GOT3 (cell line): ENCODE results near the gene GPR26.

ENCODE experiments used
- DNase-seq: peaks from one replicate; lab custom pipeline; 2025; ENCODE audit warnings: mixed read lengths; lab: John Stamatoyannopoulos, UW

The GPR26 gene

GRCh38 chr10:123666318-123667236, at the start of gene GPR26:
Gene GPR26 (plus strand): TSS chr10:123666355. CDS start chr10:123666408, 53 bp downstream.
- no peak for DNase-seq

GRCh38 chr10:123618224-123618623, 47.9 kb upstream of the GPR26 start:
- DNase-seq = no peak

GRCh38 chr10:123619067-123619855, 46.9 kb upstream of the GPR26 start:
- no peak for DNase-seq

- DNase-seq = no peak
Measured at GRCh38 chr10:123620621-123621020, 45.5 kb upstream of the GPR26 start.

GRCh38 chr10:123621492-123621891, 44.7 kb upstream of the GPR26 start:
- no peak for DNase-seq

- DNase-seq = no peak
Measured at GRCh38 chr10:123621916-123622315, 44.2 kb upstream of the GPR26 start.

GRCh38 chr10:123622381-123622780, 43.8 kb upstream of the GPR26 start:
- no peak for DNase-seq

GRCh38 chr10:123624086-123624485, 42.1 kb upstream of the GPR26 start:
- DNase-seq = no peak

- no peak for DNase-seq
Measured at GRCh38 chr10:123633106-123633505, 33.0 kb upstream of the GPR26 start.

- no peak for DNase-seq
Measured at GRCh38 chr10:123633636-123634035, 32.5 kb upstream of the GPR26 start.

- DNase-seq = no peak
Measured at GRCh38 chr10:123634221-123634620, 31.9 kb upstream of the GPR26 start.

- no peak for DNase-seq
Measured at GRCh38 chr10:123635131-123635530, 31.0 kb upstream of the GPR26 start.

- no peak for DNase-seq
Measured at GRCh38 chr10:123635745-123636144, 30.4 kb upstream of the GPR26 start.

GRCh38 chr10:123636598-123637325, 29.4 kb upstream of the GPR26 start:
- no peak for DNase-seq

- DNase-seq = no peak
Measured at GRCh38 chr10:123637326-123637880, 28.8 kb upstream of the GPR26 start.

GRCh38 chr10:123639131-123639530, 27.0 kb upstream of the GPR26 start:
- DNase-seq = no peak

- no peak for DNase-seq
Measured at GRCh38 chr10:123640016-123640535, 26.1 kb upstream of the GPR26 start.

- no peak for DNase-seq
Measured at GRCh38 chr10:123642293-123642692, 23.9 kb upstream of the GPR26 start.

- DNase-seq = no peak
Measured at GRCh38 chr10:123642697-123643096, 23.5 kb upstream of the GPR26 start.

- no peak for DNase-seq
Measured at GRCh38 chr10:123643315-123643714, 22.8 kb upstream of the GPR26 start.

GRCh38 chr10:123645016-123645415, 21.1 kb upstream of the GPR26 start:
- no peak for DNase-seq

GRCh38 chr10:123645615-123646014, 20.5 kb upstream of the GPR26 start:
- DNase-seq = no peak
